ENCODE measurements around the gene FBXW9.
A peak's percentile ranks its signal among the peaks of the same experiment; 100 is the strongest.
"Not testable (repeated sequence)": the region's sequence is repeated elsewhere in the genome, so short reads cannot be mapped to it uniquely, and the experiment has no call there.

The FBXW9 gene

GRCh38 chr19:12701596-12702282, 5.3 kb upstream of the FBXW9 start:
- peaks cover 25% of the 10 kb centered on the region for H3F3A ChIP-seq (ENCODE audit: insufficient read depth)
- TF ChIP-seq EZH2phosphoT487 (conservative IDR thresholded peaks at IDR 0.05; ENCODE audit: low read length) (no peak), CTCF (IDR thresholded peaks at IDR 0.05; ENCODE audit: insufficient read depth, low read length, poor library complexity, severe bottlenecking) (no peak)

GRCh38 chr19:12698138-12698537, 1.7 kb upstream of the FBXW9 start:
- no peak overlapping the region for H3K4me3 ChIP-seq (ENCODE audit: insufficient read depth, low read length, poor library complexity, severe bottlenecking)

More at GRCh38 chr19:12701596-12702282, 5.3 kb upstream of the FBXW9 start:
- Histone ChIP-seq H3K27ac (ENCODE audit: low read depth, low read length) (no peak overlapping the region), H2AFZ (ENCODE audit: low read depth, low read length, severe bottlenecking) (no peak overlapping the region), H3K27me3 (ENCODE audit: low read length) (no peaks in the 10 kb centered on the region), H3K9me2 (replicated peaks; ENCODE audit: insufficient read depth, low read length) (no peaks in the 10 kb centered on the region), H3K36me3 (ENCODE audit: low read length) (peaks cover 6% of the 10 kb centered on the region; the same call in 1 of the 2 replicates), H3K9ac (ENCODE audit: low read length) (no peak overlapping the region), H3K4me2 (ENCODE audit: low read depth, low read length, poor library complexity, severe bottlenecking) (no peak overlapping the region), H3K9me3 (ENCODE audit: insufficient read depth, low read length) (no peaks in the 10 kb centered on the region), H3K4me3 (ENCODE audit: insufficient read depth, low read length, poor library complexity, severe bottlenecking) (no peak overlapping the region), H4K20me1 (ENCODE audit: low read depth, low read length) (no peaks in the 10 kb centered on the region), H3K79me2 (ENCODE audit: insufficient read depth, low read length) (no peaks in the 10 kb centered on the region)

GRCh38 chr19:12697425-12697824, 994 bp upstream of the FBXW9 start:
- H3K79me2 ChIP-seq (ENCODE audit: insufficient read depth, low read length); H3K9me3 ChIP-seq (ENCODE audit: insufficient read depth, low read length); H3K27ac ChIP-seq (ENCODE audit: low read depth, low read length); H2AFZ ChIP-seq (ENCODE audit: low read depth, low read length, severe bottlenecking); H3K9me2 ChIP-seq (replicated peaks; ENCODE audit: insufficient read depth, low read length); H3K27me3 ChIP-seq (ENCODE audit: low read length); H3K4me3 ChIP-seq (ENCODE audit: insufficient read depth, low read length, poor library complexity, severe bottlenecking); H3K36me3 ChIP-seq (ENCODE audit: low read length); H4K20me1 ChIP-seq (ENCODE audit: low read depth, low read length): not testable (repeated sequence)
- peak overlapping the region; percentile 72 for H3K4me2 ChIP-seq (ENCODE audit: low read depth, low read length, poor library complexity, severe bottlenecking)
- peaks cover 24% of the 10 kb centered on the region for H3F3A ChIP-seq (ENCODE audit: insufficient read depth)
- peak overlapping the region; percentile 57 for H3K9ac ChIP-seq (ENCODE audit: low read length)

More at GRCh38 chr19:12698138-12698537, 1.7 kb upstream of the FBXW9 start:
- no peak overlapping the region for H2AFZ ChIP-seq (ENCODE audit: low read depth, low read length, severe bottlenecking)
- TF ChIP-seq CTCF (IDR thresholded peaks at IDR 0.05; ENCODE audit: insufficient read depth, low read length, poor library complexity, severe bottlenecking) (no peak), EZH2phosphoT487 (conservative IDR thresholded peaks at IDR 0.05; ENCODE audit: low read length) (no peak)
- H3K9me3 ChIP-seq (ENCODE audit: insufficient read depth, low read length), result no peaks in the 10 kb centered on the region
- H3K79me2 ChIP-seq (ENCODE audit: insufficient read depth, low read length), result no peaks in the 10 kb centered on the region
- no peaks in the 10 kb centered on the region for H4K20me1 ChIP-seq (ENCODE audit: low read depth, low read length)
- H3K9ac ChIP-seq (ENCODE audit: low read length), result no peak overlapping the region
- H3K27me3 ChIP-seq (ENCODE audit: low read length), result no peaks in the 10 kb centered on the region
- no peak overlapping the region for H3K27ac ChIP-seq (ENCODE audit: low read depth, low read length)
- H3K4me2 ChIP-seq (ENCODE audit: low read depth, low read length, poor library complexity, severe bottlenecking), result no peak overlapping the region
- H3K36me3 ChIP-seq (ENCODE audit: low read length), result no peaks in the 10 kb centered on the region
- peaks cover 24% of the 10 kb centered on the region for H3F3A ChIP-seq (ENCODE audit: insufficient read depth)
- H3K9me2 ChIP-seq (replicated peaks; ENCODE audit: insufficient read depth, low read length), result no peaks in the 10 kb centered on the region

GRCh38 chr19:12695997-12696365, 450 bp downstream of the FBXW9 start:
- H4K20me1 ChIP-seq (ENCODE audit: low read depth, low read length), result no peaks in the 10 kb centered on the region
- H3K9ac ChIP-seq (ENCODE audit: low read length), result peak overlapping the region; percentile 57
- H2AFZ ChIP-seq (ENCODE audit: low read depth, low read length, severe bottlenecking), result peak overlapping the region; percentile 55
- no peaks in the 10 kb centered on the region for H3K79me2 ChIP-seq (ENCODE audit: insufficient read depth, low read length)
- no peak overlapping the region for H3K27ac ChIP-seq (ENCODE audit: low read depth, low read length)
- H3K4me3 ChIP-seq (ENCODE audit: insufficient read depth, low read length, poor library complexity, severe bottlenecking), result peak overlapping the region; percentile 57
- H3K36me3 ChIP-seq (ENCODE audit: low read length), result no peaks in the 10 kb centered on the region
- no peaks in the 10 kb centered on the region for H3K9me3 ChIP-seq (ENCODE audit: insufficient read depth, low read length)
- peaks cover 24% of the 10 kb centered on the region for H3F3A ChIP-seq (ENCODE audit: insufficient read depth)
- H3K4me2 ChIP-seq (ENCODE audit: low read depth, low read length, poor library complexity, severe bottlenecking), result peak overlapping the region; percentile 72
- TF ChIP-seq EZH2phosphoT487 (conservative IDR thresholded peaks at IDR 0.05; ENCODE audit: low read length) (no peak), CTCF (IDR thresholded peaks at IDR 0.05; ENCODE audit: insufficient read depth, low read length, poor library complexity, severe bottlenecking) (no peak)
- H3K27me3 ChIP-seq (ENCODE audit: low read length), result no peaks in the 10 kb centered on the region
- no peaks in the 10 kb centered on the region for H3K9me2 ChIP-seq (replicated peaks; ENCODE audit: insufficient read depth, low read length)
